GM21390 (cell line): ENCODE data around the gene SNX30.

Experiments
- ATAC-seq: cut with Tn5 transposase; IDR thresholded peaks from one replicate; pipeline ENCODE4 v1.9.1; 2021; ENCODE audit not compliant: unreplicated experiment

The SNX30 gene

GRCh38 chr9:112873773-112874405 lies 123.3 kb downstream of the SNX30 start:
- no peak for ATAC-seq

DNA sequence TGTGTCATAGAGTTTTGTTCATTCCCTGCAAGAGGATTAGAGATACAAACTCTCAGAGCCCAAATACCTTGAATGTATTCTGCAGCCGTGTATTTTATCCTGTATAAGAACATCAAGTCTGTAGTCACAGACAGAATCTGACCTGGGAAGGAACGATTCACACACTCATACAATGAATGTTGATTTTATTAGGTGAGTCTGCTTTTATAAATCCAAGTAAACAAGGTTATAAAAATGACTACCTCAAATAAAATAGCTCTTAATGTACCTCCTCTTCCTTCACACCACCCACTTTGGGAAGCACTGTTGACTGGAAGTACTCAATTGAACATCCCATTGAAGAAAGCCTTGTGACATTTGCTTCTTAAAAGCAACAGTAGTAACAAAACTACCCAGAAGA lies 128.2 kb downstream of the SNX30 start:
- no peak for ATAC-seq

GRCh38 chr9:112880650-112881049 lies 130.1 kb downstream of the SNX30 start:
- no peak for ATAC-seq

DNA sequence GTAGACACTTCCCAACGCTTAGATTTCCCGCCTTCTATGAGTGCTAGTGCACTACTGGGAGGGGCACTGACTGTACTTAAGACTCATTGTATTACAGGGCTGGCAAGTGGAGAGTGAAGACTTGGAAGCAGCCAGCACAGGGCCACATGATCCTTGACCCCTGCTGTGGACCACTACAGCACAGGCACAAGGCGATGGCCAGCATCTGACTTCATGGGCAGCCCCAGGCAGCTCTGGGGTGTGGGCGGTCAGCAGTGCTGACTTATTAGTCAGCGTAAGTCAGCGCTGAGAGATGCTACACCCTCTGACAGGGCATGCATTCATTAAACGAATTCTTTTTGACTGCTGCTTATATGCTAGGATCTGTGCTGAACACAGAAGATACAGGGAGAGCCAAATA lies 130.8 kb downstream of the SNX30 start:
- ATAC-seq = no peak

- ATAC-seq = no peak
These were observed 133.5 kb downstream of the SNX30 start for GRCh38 chr9:112884101-112884500.

DNA sequence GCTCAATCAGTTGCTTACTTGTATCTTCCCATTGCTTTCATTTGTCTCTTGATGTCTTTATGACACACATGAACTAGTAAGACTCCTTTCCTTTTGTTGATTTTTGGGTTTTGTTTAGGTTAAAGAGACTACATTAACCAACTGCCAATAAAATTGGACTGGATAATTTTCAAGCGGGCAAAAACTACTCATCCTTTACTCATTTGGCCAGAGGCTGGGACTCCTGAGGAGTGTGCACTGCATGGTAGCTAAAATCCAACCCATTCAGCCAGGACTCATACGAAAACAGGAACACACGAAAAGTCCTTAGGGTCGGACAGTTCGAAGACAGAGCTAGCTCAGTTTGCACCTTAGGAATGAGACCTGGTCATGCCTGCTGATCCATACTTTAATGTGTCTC lies 134.2 kb downstream of the SNX30 start:
- no peak for ATAC-seq

GRCh38 chr9:112885324-112885723 lies 134.8 kb downstream of the SNX30 start:
- ATAC-seq = no peak

- ATAC-seq = no peak
These were observed 135.8 kb downstream of the SNX30 start for GRCh38 chr9:112886351-112886750.

DNA sequence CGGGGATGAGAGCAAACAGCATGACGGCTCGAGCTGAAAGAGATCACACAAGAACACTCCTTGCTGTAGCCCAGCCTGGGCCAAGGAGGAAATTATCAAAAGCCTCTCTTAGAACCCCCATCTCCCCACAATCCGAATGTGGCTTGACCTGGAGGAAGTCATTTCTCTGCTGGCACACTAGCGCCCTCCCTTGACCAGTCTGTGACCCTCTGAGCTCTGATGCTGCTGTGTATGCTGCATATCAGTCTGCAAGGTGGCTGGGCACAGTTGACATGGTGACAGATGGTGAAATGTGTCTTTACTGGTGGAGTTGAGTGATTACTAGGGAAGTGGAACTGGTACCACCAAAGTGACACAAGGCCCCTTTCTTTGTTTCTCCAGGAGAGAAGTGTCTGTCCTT lies 136.8 kb downstream of the SNX30 start:
- no peak for ATAC-seq

DNA sequence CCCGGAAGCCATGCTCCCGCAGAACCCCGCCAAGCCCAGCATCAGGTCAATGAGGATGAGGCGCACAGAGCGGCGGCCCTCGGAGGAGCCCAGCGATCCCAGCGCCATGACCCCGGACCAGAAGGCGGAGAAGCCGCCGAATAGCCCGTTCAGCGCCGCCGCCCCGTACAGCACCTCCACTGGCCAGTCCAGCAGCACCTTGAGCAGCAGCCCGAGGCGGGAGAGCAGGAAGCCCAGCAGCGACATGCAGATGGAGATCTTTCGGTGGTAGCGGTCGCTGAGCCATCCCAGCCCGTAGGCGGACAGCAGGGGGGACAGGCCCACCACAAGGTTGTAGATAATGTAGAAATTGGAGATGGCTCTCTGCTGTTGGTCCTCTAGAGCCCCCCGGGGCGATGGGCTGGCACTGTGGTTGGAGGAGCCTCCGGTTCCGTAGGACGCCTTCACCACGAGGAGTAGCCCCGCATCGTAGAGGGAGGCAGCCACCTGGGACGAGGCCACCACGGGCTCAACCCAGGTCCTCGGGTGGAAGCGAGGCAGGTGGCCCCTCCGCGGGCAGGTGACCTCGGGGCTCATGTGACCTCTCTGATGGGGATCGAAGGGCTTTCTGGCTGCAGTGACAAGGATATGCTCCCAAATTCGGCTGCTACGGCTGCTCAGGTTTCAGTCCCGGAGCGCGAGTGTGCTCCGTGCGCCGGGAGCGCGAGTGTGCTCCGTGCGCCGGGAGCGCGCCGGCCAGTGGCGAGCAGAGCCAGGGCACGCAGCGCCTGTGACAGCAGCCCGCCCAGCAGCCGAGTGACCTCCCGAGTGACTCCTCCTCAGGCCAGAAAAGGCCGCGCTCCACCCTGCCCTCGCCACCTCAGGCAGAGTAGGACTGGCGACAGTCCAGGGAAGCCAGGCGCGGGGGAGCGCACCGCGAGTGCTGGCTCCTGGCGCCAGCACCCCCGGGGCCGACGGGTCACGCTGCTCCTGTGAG lies 139.8 kb downstream of the SNX30 start, which contains the start of gene SLC46A2:
Gene SLC46A2, minus strand, starts transcription at position 771 of the 976 bp plus-strand sequence. Its CDS starts 195 bp downstream, at position 576.
- no peak for ATAC-seq

- no peak for ATAC-seq
These were observed 141.0 kb downstream of the SNX30 start for GRCh38 chr9:112891521-112891920.

DNA sequence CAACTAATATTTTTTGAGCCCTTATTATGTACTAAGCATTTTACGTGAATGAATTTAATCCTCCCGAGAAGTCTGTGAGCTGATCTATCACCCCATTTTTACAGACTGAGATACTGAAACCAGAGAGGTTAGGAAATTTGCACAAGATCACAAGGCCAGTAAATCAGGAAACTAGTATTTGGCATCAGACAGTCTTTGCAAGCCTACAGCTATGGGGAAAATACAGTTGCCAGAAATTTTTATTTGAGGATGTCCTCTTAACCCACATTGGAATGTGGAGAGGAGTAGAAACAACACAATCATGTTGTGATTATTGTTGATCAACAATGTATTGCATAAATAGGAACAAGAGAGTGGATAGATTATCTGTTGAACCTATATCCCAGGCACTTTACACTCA lies 142.4 kb downstream of the SNX30 start:
- ATAC-seq = no peak

- ATAC-seq = no peak
These were observed 143.5 kb downstream of the SNX30 start for GRCh38 chr9:112894041-112894440.

- no peak for ATAC-seq
These were observed 144.1 kb downstream of the SNX30 start for GRCh38 chr9:112894699-112895098.

DNA sequence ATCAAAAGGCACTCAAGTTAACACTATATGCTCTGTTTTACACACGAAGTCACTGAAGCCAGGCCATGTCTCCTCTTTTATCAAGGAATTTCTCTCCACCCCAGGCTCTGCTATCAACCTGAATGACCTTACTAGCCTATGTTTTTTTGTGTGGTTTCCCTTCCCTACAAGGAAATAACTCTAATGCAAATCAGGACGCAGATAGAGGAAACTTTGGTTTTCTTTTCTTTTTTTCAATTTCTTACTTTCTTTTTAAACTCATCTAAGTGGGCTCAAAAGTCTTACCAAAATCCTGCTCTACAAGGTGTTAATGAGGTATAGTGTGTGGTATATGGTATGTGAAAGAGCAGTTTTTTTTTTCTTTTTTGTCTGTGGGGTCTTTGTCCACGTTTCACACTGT lies 145.6 kb downstream of the SNX30 start:
- ATAC-seq = peak; percentile 37

DNA sequence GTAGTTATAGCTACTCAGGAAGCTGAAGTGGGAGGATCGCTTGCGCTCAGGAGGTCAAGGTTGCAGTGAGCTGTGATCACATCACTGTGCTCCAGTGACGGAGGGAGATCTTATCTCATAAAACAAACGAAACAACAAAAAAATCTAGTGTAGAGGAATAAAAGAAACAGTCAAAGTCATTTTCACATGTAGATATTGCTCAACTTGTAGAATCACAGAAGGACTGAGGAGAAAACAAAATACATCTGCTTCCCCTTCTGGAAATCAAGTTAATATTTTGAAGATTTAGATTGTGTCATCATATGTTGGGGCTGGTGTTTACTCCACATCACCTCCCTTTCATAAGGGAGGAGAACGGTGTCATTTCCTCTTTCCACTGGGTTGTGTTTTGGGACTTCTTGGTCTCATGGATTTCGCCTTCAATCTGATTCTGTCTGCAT lies 148.3 kb downstream of the SNX30 start:
- ATAC-seq = no peak

- no peak for ATAC-seq
These were observed 149.9 kb downstream of the SNX30 start for GRCh38 chr9:112900488-112900887.

DNA sequence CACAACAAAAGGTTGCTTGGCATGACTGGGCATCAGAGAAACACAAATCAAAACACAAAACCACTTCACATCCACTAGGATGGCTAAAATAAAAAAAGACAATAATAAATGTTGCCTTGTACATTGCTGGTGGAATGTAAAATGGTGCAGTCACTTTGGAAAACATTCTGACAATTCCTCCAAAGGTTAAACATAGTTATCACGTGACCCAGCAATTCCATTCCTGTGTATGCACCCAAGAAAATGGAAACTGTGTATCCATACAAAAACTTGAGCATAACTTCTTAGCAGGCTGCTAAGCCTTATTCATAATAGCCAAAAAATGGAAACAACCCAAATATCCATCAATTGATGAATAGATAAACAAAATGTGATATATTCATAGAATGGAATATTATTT lies 150.3 kb downstream of the SNX30 start:
- ATAC-seq = no peak

- ATAC-seq = no peak
These were observed 154.5 kb downstream of the SNX30 start for GRCh38 chr9:112905084-112905483.

DNA sequence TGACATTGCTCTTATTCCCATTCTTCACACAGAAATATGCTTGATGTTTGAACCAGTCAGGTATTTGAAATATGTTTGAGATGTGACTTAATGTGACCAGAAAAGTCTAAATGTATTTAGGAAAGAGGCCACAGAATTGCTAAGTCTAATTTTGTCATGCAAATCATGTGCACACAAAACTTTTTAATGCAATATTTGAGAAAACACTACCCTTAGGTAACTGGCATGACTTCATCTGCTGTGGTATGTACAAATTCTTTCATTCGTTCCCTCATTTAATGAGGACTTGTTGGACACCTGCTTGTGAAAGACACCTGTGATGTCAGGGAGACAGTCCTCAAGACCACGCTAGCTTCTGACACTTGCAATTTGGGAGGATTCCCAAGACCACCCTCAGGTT lies 161.2 kb downstream of the SNX30 start:
- ATAC-seq = no peak

GRCh38 chr9:112912636-112913035 lies 162.1 kb downstream of the SNX30 start:
- no peak for ATAC-seq

DNA sequence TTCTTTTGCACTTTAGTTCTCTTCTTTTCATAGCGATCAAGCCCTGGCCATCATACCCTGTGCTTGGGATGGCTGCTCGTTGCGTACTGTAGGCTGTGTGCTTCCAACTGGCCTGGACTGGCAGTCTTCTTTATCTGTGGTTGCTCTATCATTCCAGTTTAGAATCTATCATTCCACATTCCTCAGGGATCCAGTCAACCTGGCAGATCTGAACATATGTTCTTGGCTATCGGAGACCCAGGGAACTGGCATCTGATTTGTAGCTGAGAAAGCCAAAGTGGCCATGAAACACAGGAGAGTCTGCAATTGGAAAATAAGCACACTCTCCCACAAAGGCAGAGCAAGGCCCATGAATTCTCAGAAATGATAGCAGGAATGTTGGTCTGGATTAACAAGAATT lies 162.8 kb downstream of the SNX30 start:
- ATAC-seq = no peak
